RKO (cell line): ENCODE data around the gene MMP24.
"Not testable (repeated sequence)": the region's sequence is repeated elsewhere in the genome, so short reads cannot be mapped to it uniquely, and the experiment has no call there.

Experiments
- DNase-seq: peaks from one replicate; pipeline ENCODE4 v3.0.0-alpha.2; 2016; ENCODE audit warnings: low spot score

MMP24 gene

DNA sequence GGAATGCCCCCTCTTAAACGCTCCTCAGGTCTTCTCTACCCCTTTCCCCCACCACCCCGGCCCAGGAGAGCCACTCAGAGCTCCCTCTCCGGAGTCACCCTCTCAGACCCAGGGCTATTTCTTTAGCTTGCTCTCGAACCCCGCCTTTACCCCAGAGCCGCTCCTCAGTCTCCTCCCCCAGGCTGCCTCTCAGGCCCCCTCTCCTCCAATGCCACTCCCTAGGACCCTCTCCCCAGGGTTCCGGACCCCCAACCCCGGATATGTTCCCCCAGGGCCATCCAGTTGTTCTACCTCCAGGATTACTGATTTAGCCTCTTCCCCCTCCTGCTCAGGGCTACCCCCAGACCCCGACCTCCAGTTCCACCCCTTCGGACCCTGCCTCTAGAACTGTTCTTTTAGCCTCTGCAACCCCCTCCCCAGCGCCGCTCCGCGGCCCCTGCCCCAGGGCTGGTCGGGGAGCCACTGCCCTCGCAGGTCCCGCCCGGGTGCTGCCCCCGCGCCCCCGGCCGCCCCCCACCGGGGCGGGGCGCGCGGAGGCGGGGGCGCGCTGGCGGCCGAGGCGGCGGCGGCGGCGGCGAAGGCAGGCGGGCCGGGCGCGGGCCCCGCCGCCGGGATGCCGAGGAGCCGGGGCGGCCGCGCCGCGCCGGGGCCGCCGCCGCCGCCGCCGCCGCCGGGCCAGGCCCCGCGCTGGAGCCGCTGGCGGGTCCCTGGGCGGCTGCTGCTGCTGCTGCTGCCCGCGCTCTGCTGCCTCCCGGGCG lies at the start of gene MMP24:
TSS of gene MMP24 (plus strand) at position 565 of the 758 bp plus-strand sequence. CDS start at position 614, 49 bp downstream.
- no peak for DNase-seq

GRCh38 chr20:35179292-35180212 lies 46.9 kb upstream of the MMP24 start:
- DNase-seq: no peak

- no peak for DNase-seq
Measured at GRCh38 chr20:35180266-35180665, 46.2 kb upstream of the MMP24 start.

DNA sequence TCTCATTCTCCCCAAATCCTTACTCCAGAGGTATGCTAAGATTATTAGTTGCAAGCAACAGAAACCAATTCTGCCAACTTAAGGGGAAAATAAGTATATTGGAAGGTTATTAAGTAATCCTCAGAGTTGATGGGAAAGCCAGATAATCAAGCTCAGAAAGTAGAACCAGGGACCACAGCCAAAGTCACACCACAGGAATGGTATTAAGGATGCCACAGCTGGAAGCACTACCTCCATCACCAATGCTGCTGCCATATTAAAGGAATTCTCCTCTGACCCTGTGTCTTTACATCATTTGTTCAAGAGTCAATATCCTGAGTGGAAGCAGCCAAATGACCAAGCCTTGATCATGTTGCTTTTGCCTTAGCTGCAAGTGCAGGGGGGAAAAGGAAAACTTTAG lies 44.8 kb upstream of the MMP24 start:
- no peak for DNase-seq

GRCh38 chr20:35186691-35187289 lies 39.7 kb upstream of the MMP24 start:
- DNase-seq: not testable (repeated sequence)

DNA sequence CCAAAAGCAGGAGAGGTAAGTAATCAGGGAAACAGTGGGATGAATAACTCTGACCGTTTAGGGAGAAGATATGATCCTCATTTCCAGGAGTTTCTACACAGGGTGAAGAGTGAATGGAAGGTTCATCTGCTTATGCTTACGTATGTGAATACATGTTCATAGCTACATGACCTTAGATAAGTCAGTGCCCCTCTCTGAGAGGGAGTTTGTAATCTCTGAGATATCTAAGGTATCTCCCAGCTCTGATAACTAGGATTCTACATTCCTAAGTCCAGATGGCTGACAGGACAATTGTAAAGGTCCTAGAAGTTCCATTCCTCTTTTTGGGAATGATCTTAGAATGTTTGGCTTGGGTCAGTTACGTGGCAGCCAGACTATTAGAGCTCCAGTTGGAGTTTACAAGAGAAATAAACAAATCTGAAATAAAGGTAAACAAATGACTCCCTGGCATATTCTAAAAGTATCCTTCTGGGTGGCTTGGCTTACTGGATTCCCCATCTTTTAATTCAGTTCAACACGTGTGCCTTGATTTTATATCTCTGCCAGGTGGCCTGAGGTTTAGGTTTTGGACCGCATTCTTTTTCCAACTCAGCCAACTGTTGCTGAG lies 38.8 kb upstream of the MMP24 start:
- no peak for DNase-seq

GRCh38 chr20:35189223-35189622 lies 37.3 kb upstream of the MMP24 start:
- not testable (repeated sequence) for DNase-seq

- no peak for DNase-seq
Measured at GRCh38 chr20:35190556-35190955, 35.9 kb upstream of the MMP24 start.

GRCh38 chr20:35191419-35192117 lies 34.9 kb upstream of the MMP24 start:
- DNase-seq: no peak

- DNase-seq: no peak
Measured at GRCh38 chr20:35192118-35192872, 34.2 kb upstream of the MMP24 start.

DNA sequence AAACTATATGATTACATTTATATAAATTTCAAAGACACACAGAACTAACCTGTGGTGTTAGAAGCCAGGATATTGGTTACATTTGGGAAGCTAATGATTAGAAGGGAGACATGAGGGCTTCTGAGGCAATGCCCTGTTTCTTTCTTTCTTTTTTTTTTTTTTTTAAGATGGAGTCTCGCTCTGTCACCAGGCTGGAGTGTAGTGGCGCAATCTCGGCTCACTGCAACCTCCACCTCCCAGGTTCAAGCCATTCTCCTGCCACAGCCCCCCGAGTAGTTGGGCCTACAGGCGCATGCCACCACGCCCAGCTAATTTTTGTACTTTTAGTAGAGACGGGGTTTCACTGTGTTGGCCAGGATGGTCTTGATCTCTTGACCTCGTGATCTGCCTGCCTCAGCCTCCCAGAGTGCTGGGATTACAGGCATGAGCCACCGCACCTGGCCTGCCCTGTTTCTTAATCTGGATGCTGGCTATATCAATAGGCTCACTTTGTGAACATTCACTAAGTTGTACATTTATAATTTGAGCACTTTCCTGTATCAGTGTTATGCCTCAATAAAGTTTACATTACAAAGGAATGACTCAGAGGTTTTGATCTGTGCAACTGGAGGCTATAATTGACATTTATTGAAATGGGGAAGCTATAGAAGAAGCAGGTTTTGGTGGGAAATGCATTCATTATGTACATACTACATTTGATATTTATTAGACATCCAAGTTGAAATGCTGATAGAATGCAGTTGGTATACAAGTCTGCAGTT lies 33.3 kb upstream of the MMP24 start:
- DNase-seq: not testable (repeated sequence)

DNA sequence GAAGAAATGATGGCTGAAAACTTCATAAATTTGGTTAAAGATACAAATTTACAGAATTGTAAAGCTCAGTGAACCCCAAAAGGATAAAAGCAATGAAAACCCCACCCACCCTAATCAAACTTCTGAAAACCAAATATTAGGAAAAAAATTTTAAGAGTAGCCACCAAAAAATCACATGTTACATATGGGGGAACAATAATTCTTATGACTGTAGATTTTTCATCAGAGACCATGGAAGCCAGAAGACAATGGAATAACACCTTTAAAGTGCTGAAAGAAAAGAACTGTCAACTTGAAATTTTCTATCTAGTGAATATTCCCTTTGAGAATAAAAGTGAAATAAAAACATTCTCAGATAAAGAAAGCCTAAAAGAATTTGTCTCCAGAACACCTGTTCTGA lies 30.2 kb upstream of the MMP24 start:
- DNase-seq: no peak

DNA sequence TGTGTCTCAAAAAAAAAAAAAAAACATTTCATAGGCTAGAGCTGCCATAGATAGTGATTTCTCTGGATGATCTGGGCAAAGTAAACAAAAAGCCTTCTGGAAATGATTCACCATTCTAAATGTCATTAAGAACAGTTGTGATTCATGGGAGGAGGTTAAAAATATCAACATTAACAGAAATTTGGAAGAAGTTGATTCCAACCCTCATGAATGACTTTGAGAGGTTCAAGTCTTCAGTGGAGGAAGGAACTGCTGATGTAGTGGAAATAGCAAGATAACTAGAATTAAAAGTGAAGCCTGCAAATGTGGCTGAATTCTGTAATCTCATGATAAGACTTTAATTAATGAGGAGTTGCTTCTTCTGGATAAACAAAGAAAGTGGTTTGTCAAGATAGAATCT lies 26.8 kb upstream of the MMP24 start:
- DNase-seq: peak; percentile 24

DNA sequence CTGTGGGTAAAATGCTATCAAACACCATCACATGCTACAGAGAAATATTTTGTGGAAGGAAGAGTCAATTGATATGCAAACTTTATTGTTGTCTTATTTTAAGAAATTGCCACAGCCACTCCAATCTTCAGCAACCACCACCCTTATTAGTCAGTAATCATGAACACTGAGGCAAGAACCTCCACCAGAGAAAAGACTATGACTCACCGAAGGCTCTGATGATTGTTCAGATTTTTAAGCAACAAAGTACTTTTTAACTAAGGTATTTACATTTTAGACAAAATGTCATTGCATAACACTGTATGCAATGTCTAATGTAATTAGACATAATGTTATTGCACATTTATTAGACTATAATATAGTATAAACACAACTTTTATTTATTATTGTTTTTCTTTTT lies 26.2 kb upstream of the MMP24 start:
- DNase-seq: peak; percentile 29

DNA sequence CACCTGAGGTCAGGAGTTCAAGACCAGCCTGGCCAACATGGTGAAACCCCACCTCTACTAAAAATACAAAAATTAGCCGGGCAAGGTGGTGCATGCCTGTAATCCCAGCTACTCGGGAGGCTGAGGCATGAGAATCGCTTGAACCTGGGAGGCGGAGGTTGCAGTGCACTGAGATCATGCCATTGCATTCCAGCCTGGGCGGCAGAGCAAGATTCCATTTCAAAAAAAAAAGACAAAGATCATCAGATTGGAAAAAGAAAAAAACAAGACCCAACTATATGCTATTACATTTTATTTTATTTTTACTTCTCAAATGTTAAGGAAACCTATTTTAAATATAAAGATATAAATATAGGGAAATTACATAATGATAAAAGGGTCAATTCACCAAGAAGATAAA lies 25.0 kb upstream of the MMP24 start:
- not testable (repeated sequence) for DNase-seq

DNA sequence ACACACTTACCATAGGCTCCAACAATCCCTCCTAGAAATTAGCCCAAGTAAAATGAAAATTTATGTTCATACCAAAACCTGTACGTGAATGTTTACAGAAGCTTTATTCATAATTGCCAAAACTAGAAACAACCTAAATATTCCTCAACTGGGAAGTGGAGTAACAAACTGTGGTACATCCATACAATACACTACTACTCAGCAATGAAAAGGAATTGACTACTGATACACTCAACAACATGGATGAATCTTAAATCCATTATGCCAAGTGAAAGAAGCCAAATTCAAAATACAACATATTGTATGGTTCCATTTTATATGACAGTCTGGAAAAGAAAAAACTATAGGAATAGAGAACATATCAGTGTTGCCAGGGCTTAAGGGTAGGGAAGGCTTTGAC lies 19.7 kb upstream of the MMP24 start:
- DNase-seq: no peak

DNA sequence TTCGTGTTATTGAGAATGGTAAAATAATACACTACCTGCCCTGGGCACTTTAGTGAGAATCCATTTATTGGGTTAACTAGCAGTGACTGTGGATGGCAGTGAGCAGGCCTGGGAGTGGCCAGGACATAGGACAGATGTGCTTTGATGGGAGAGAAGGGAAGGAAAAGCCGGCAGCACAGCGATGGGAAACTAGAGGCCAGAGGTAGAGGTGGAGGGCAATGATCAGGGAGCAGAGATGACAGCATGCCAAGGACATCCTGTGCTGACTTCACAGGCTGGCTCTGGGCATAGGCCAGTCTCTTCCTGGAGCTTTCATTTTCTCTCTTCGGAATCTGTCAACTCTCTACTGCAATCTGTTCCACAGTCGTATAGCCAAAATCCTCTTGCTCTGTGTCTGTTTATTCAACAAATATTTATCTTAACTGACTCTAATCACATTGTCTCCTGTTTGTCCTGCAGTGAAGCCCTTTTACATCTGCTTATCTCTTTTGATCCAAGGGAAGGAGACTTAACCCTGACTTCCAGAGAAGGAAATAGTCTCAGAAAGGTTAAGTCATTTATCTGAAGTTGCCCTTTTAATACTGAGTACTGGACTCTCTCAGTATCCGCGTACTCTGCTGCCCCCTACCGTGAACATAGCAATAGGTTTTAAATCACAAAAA lies 18.4 kb upstream of the MMP24 start:
- DNase-seq: peak; percentile 91

GRCh38 chr20:35215066-35215956 lies 11.2 kb upstream of the MMP24 start:
- DNase-seq: peak; percentile 65
